ENCODE data around the gene RFTN1.

GRCh38 chr3:16272588-16272987 is 240.9 kb downstream of the RFTN1 start:
- no peak for TF ChIP-seq CTCF (IDR thresholded peaks at IDR 0.05)
- no peak for TF ChIP-seq POLR2A (IDR thresholded peaks at IDR 0.05)
